Choroid plexus epithelial cell (primary cell): ENCODE measurements around the gene COX6B2.

Source experiments
- DNase-seq: peaks from one replicate; pipeline ENCODE4 v3.0.0-alpha.2; 2010; ENCODE audit warnings: low read depth
- H3K4me3 ChIP-seq: 2 replicates; pipeline ENCODE4 v1.5.1; 2011; ENCODE audit warnings: low read depth, mild to moderate bottlenecking, control low read depth, low read length, moderate library complexity
- TF ChIP-seq, protein P1 (sequence below): conservative IDR thresholded peaks from 2 replicates; pipeline ENCODE4 v1.5.1; 2011; ENCODE audit warnings: low read depth, mild to moderate bottlenecking, control low read depth, inconsistent platforms, low read length, moderate library complexity

COX6B2 gene

DNA sequence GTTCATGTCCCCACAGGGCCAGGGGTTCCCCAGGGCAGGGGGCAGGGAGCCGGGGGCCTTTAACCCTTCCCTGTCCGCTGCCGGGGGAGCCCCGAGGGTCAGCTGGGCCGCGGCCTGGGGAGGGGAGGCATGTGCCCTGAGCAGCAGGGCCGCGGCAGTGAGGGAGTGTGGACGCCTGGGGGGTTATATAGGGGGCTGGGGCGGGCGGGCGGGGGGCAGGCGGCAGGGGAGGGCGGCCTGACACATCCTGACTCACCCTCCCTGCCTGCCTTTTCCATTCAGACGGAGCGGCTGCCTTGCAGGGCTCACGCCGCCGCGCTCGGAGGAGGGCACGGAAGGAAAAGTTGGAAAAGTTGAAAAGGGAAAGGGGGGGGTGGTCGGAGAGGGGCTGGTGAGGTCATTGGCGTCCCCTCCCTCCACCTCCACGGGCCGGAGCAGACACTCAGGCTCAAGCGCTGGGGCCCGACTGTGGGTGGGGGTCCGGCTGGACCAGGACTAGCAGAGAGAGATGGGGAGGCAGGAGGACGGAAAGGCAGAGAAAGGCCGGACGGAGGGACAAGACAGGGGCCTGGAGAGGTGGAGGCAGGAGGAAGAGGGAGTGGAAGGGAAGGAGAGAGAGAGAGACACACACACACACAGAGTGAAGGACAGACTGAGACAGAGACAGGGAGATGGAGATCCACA, 15.9 kb upstream of the COX6B2 start, which contains the start of gene IL11:
Gene IL11 (minus strand): TSS at position 159 of the 684 bp plus-strand sequence. CDS start 153 bp downstream, at position 6.
- DNase-seq, result no peak
- peak within 1 kb of the TSS; percentile 65 for H3K4me3 ChIP-seq
- TF ChIP-seq, protein P1, sequence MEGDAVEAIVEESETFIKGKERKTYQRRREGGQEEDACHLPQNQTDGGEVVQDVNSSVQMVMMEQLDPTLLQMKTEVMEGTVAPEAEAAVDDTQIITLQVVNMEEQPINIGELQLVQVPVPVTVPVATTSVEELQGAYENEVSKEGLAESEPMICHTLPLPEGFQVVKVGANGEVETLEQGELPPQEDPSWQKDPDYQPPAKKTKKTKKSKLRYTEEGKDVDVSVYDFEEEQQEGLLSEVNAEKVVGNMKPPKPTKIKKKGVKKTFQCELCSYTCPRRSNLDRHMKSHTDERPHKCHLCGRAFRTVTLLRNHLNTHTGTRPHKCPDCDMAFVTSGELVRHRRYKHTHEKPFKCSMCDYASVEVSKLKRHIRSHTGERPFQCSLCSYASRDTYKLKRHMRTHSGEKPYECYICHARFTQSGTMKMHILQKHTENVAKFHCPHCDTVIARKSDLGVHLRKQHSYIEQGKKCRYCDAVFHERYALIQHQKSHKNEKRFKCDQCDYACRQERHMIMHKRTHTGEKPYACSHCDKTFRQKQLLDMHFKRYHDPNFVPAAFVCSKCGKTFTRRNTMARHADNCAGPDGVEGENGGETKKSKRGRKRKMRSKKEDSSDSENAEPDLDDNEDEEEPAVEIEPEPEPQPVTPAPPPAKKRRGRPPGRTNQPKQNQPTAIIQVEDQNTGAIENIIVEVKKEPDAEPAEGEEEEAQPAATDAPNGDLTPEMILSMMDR, result no peak

- peak overlapping the region; percentile 65 for H3K4me3 ChIP-seq
- TF ChIP-seq, protein P1, result no peak
- peak; percentile 72 for DNase-seq
Measured at GRCh38 chr19:55369653-55370304, 15.3 kb upstream of the COX6B2 start.

DNA sequence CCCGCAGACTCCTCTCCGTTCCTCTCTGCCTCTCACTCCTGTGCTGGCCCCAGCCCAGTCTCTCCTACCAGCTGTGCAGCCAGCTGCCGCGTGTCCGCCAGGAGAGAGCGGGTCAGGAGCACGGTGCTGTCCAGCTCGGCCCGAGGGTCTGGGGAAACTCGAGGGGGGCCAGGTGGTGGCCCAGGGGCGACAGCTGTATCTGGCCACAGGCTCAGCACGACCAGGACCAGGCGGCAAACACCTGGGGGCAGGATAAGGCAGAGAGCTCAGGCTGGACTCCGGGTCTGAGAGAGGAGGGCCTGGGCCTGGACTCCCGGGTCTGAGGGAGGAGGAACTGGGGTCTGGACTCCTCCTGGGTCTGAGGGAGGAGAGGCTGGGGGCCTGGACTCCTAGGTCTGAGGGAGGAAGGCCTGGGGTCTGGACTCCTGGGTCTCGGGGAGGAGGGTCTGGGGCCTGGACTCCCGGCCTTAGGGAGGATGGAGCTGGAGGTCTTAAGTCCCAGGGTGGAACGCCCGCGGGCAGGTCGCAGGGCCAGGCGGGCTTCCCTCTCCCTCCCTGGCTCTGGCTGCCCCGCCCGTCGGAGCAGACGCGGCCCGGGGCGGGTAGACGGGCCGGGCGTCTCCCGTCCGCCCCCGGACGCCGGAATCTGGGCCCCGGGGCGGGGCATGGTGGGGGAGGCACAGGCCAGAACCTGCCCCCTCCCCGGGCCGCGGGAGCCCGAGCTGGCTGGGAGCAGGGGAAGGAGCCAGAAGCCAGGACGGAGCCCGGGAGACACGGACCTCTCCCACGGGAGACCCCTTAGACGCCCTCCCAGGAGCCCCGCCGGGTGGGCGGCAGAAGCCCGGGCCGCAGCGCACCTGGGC, 14.4 kb upstream of the COX6B2 start:
- no peak for DNase-seq
- peak overlapping the region; percentile 55 for H3K4me3 ChIP-seq
- TF ChIP-seq, protein P1, result no peak

DNA sequence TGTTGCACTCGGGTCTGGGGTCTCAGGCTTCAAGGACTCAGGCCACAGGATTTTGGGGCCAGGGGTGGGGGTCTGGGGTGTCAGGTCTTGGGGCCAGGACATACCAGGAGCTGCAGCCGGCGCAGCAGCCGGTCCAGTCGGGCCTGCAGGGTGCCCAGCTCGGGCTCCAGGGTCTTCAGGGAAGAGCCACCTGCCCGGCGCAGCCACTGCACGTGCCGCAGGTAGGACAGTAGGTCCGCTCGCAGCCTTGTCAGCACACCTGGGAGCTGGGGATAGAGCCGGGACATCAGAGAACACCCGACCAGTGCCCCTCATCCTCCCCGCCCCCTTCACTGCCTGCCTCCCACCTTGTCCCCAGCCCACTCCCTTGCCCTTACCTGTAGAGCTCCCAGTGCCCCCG, 13.6 kb upstream of the COX6B2 start:
- TF ChIP-seq, protein P1, result no peak
- no peak for DNase-seq
- H3K4me3 ChIP-seq, result no peak overlapping the region

- no peak overlapping the region for H3K4me3 ChIP-seq
- TF ChIP-seq, protein P1, result no peak
- no peak for DNase-seq
Measured at GRCh38 chr19:55366790-55367189, 12.3 kb upstream of the COX6B2 start.

GRCh38 chr19:55365964-55366363, 11.4 kb upstream of the COX6B2 start:
- TF ChIP-seq, protein P1, result no peak
- DNase-seq, result no peak
- H3K4me3 ChIP-seq, result no peak overlapping the region
